ENCODE results near the gene FAM98C.

FAM98C gene

DNA sequence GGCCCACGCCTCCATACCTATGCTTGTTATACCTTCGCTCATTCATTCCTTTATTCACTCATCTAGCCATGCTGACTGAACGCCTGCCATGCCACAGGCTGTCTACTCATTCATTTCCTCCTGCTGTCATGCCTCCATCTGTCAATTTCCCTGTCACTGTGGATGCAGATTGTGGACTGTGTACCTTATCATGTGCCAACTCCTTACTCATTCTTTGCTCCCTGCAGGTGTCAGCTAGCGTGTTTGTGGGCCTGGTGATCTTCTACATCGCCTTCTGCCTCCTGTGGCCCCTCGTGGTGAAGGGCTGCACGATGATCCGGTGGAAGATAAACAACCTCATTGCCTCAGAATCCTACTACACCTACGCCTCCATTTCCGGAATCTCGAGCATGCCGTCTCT is 32.6 kb upstream of the FAM98C start:
- WGBS = 79% methylated on average over 12 of the region's 12 CpGs
- no peak overlapping the region for H3K23ac ChIP-seq (ENCODE audit: low read length in 2 of 2)
- no peak overlapping the region for H2BK15ac ChIP-seq (ENCODE audit: low read depth, poor library complexity, severe bottlenecking)
- H3K4me2 ChIP-seq (ENCODE audit: low read length, poor library complexity, severe bottlenecking) = no peak overlapping the region
- no peak overlapping the region for H3K14ac ChIP-seq (ENCODE audit: low read length in 2 of 2)
- H3K27ac ChIP-seq (ENCODE audit: low read length, poor library complexity, severe bottlenecking) = no peak overlapping the region
- H2BK5ac ChIP-seq (ENCODE audit: low read depth, low read length, poor library complexity, severe bottlenecking) = no peak overlapping the region
- no peaks in the 10 kb centered on the region for H3K79me1 ChIP-seq (replicated peaks; ENCODE audit: low read length, poor library complexity, severe bottlenecking)
- H3K27me3 ChIP-seq (ENCODE audit: control insufficient read depth in 1 of 2, insufficient read depth in 1 of 2, low read length in 2 of 2) = peaks cover 16 to 44% of the 10 kb centered on the region in 2 experiments
- H2BK120ac ChIP-seq (ENCODE audit: low read depth, low read length) = no peak overlapping the region
- DNase-seq = no peak
- no peak overlapping the region for H3K18ac ChIP-seq (ENCODE audit: low read depth in 1 of 2, low read length in 2 of 2)
- H3K4me1 ChIP-seq (ENCODE audit: control insufficient read depth, insufficient read depth, low read depth, low read length) = no peaks in the 10 kb centered on the region
- no peak overlapping the region for H3K4ac ChIP-seq (ENCODE audit: low read depth in 1 of 2, low read length in 2 of 2)
- H3K36me3 ChIP-seq (ENCODE audit: control insufficient read depth in 1 of 2, insufficient read depth in 2 of 2, low read depth in 1 of 2, low read length in 2 of 2) = no peaks in the 10 kb centered on the region
- H2BK12ac ChIP-seq (ENCODE audit: low read length in 2 of 2) = no peak overlapping the region
- no peak overlapping the region for H4K91ac ChIP-seq (ENCODE audit: low read length)
- H3K9me3 ChIP-seq (ENCODE audit: control insufficient read depth, low read length) = no peaks in the 10 kb centered on the region
- no peak overlapping the region for H2AFZ ChIP-seq (ENCODE audit: low read depth, low read length)
- no peak overlapping the region for H3K9ac ChIP-seq (ENCODE audit: low read length)
- H3K4me3 ChIP-seq (ENCODE audit: insufficient read depth in 1 of 2, low read depth in 1 of 2, low read length in 2 of 2) = no peak overlapping the region
- H2AK5ac ChIP-seq (ENCODE audit: low read length, severe bottlenecking) = no peak overlapping the region
- no peak overlapping the region for H4K8ac ChIP-seq (ENCODE audit: low read length)

GRCh38 chr19:38371081-38371480 is 31.8 kb upstream of the FAM98C start:
- H3K36me3 ChIP-seq (ENCODE audit: control insufficient read depth in 1 of 2, insufficient read depth in 2 of 2, low read depth in 1 of 2, low read length in 2 of 2) = peaks cover 0 to under 1% of the 10 kb centered on the region in 2 experiments
- 84% methylated on average over 5 of the region's 6 CpGs for WGBS
- H3K4me1 ChIP-seq (ENCODE audit: control insufficient read depth, insufficient read depth, low read depth, low read length) = peaks cover 2% of the 10 kb centered on the region
- H3K4me3 ChIP-seq (ENCODE audit: insufficient read depth in 1 of 2, low read depth in 1 of 2, low read length in 2 of 2) = no peak overlapping the region
- H3K14ac ChIP-seq (ENCODE audit: low read length in 2 of 2) = no peak overlapping the region
- no peak overlapping the region for H3K4me2 ChIP-seq (ENCODE audit: low read length, poor library complexity, severe bottlenecking)
- no peak for DNase-seq
- no peak overlapping the region for H4K8ac ChIP-seq (ENCODE audit: low read length)
- H4K91ac ChIP-seq (ENCODE audit: low read length) = no peak overlapping the region
- no peak overlapping the region for H3K27ac ChIP-seq (ENCODE audit: low read length, poor library complexity, severe bottlenecking)
- no peak overlapping the region for H2AK5ac ChIP-seq (ENCODE audit: low read length, severe bottlenecking)
- H3K18ac ChIP-seq (ENCODE audit: low read depth in 1 of 2, low read length in 2 of 2) = no peak overlapping the region
- no peak overlapping the region for H2BK12ac ChIP-seq (ENCODE audit: low read length in 2 of 2)
- H3K9ac ChIP-seq (ENCODE audit: low read length) = no peak overlapping the region
- no peaks in the 10 kb centered on the region for H3K79me1 ChIP-seq (replicated peaks; ENCODE audit: low read length, poor library complexity, severe bottlenecking)
- H2BK5ac ChIP-seq (ENCODE audit: low read depth, low read length, poor library complexity, severe bottlenecking) = no peak overlapping the region
- H2BK120ac ChIP-seq (ENCODE audit: low read depth, low read length) = no peak overlapping the region
- no peak overlapping the region for H2BK15ac ChIP-seq (ENCODE audit: low read depth, poor library complexity, severe bottlenecking)
- peaks cover 16 to 38% of the 10 kb centered on the region in 2 experiments for H3K27me3 ChIP-seq (ENCODE audit: control insufficient read depth in 1 of 2, insufficient read depth in 1 of 2, low read length in 2 of 2)
- H3K9me3 ChIP-seq (ENCODE audit: control insufficient read depth, low read length) = no peaks in the 10 kb centered on the region
- H3K4ac ChIP-seq (ENCODE audit: low read depth in 1 of 2, low read length in 2 of 2) = no peak overlapping the region
- no peak overlapping the region for H3K23ac ChIP-seq (ENCODE audit: low read length in 2 of 2)
- no peak overlapping the region for H2AFZ ChIP-seq (ENCODE audit: low read depth, low read length)

DNA sequence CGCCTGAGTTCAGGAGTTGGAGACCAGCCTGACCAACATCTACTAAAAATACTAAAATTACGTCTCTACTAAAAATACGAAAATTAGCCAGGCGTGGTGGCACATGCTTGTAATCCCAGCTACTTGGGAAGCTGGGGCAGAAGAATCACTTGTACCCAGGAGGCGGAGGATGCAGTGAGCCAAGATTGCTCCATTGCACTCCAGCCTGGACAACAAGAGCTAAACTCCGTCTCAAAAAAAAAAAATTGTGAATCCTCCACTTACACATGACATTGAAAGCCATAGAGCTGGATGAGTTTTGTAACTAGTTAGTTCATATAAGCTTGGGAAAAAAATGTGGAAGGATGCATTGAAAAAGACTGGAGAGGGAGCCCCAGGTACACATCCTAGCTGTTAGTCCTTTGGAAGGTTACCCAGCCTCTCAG is 29.0 kb upstream of the FAM98C start:
- H3K4me3 ChIP-seq (ENCODE audit: insufficient read depth in 1 of 2, low read depth in 1 of 2, low read length in 2 of 2) = peak overlapping the region; percentile 43 to 97
- peak overlapping the region; percentile 87 for H2AFZ ChIP-seq (ENCODE audit: low read depth, low read length)
- DNase-seq = no peak
- peaks cover 9% of the 10 kb centered on the region for H3K4me1 ChIP-seq (ENCODE audit: control insufficient read depth, insufficient read depth, low read depth, low read length)
- no peaks in the 10 kb centered on the region for H3K9me3 ChIP-seq (ENCODE audit: control insufficient read depth, low read length)
- H2BK120ac ChIP-seq (ENCODE audit: low read depth, low read length) = no peak overlapping the region
- WGBS = 93% methylated on average over 5 of the region's 6 CpGs
- H4K8ac ChIP-seq (ENCODE audit: low read length) = peak overlapping the region; percentile 92
- H2AK5ac ChIP-seq (ENCODE audit: low read length, severe bottlenecking) = no peak overlapping the region
- no peak overlapping the region for H2BK12ac ChIP-seq (ENCODE audit: low read length in 2 of 2)
- peak overlapping the region in 1 of 2 experiments; percentile 24 for H3K4ac ChIP-seq (ENCODE audit: low read depth in 1 of 2, low read length in 2 of 2)
- H3K23ac ChIP-seq (ENCODE audit: low read length in 2 of 2) = no peak overlapping the region
- peak overlapping the region; percentile 88 for H3K4me2 ChIP-seq (ENCODE audit: low read length, poor library complexity, severe bottlenecking)
- H3K14ac ChIP-seq (ENCODE audit: low read length in 2 of 2) = no peak overlapping the region
- H3K27me3 ChIP-seq (ENCODE audit: control insufficient read depth in 1 of 2, insufficient read depth in 1 of 2, low read length in 2 of 2) = peaks cover 8 to 20% of the 10 kb centered on the region in 2 experiments
- peaks cover 19 to 22% of the 10 kb centered on the region in 2 experiments for H3K36me3 ChIP-seq (ENCODE audit: control insufficient read depth in 1 of 2, insufficient read depth in 2 of 2, low read depth in 1 of 2, low read length in 2 of 2)
- peak overlapping the region; percentile 46 to 65 for H3K18ac ChIP-seq (ENCODE audit: low read depth in 1 of 2, low read length in 2 of 2)
- peaks cover under 1% of the 10 kb centered on the region for H3K79me1 ChIP-seq (replicated peaks; ENCODE audit: low read length, poor library complexity, severe bottlenecking)
- peak overlapping the region; percentile 74 for H3K27ac ChIP-seq (ENCODE audit: low read length, poor library complexity, severe bottlenecking)
- H3K9ac ChIP-seq (ENCODE audit: low read length) = peak overlapping the region; percentile 99
- no peak overlapping the region for H2BK15ac ChIP-seq (ENCODE audit: low read depth, poor library complexity, severe bottlenecking)
- H4K91ac ChIP-seq (ENCODE audit: low read length) = peak overlapping the region; percentile 61
- no peak overlapping the region for H2BK5ac ChIP-seq (ENCODE audit: low read depth, low read length, poor library complexity, severe bottlenecking)

GRCh38 chr19:38374332-38375097 is 28.4 kb upstream of the FAM98C start, which contains the start of gene PSMD8:
Gene PSMD8, plus strand, starts transcription at chr19:38374571. Its CDS starts 31 bp downstream, at chr19:38374602.
- Histone ChIP-seq H4K8ac (ENCODE audit: low read length) (peak within 1 kb of the TSS; percentile 92), H2AK5ac (ENCODE audit: low read length, severe bottlenecking) (no peak within 1 kb of the TSS), H3K27ac (ENCODE audit: low read length, poor library complexity, severe bottlenecking) (peak within 1 kb of the TSS; percentile 91), H3K36me3 (ENCODE audit: control insufficient read depth in 1 of 2, insufficient read depth in 2 of 2, low read depth in 1 of 2, low read length in 2 of 2) (peaks cover 25 to 28% of the 10 kb centered on the region in 2 experiments), H3K79me1 (replicated peaks; ENCODE audit: low read length, poor library complexity, severe bottlenecking) (peaks cover 6% of the 10 kb centered on the region), H2BK5ac (ENCODE audit: low read depth, low read length, poor library complexity, severe bottlenecking) (peak within 1 kb of the TSS; percentile 69), H2BK15ac (ENCODE audit: low read depth, poor library complexity, severe bottlenecking) (peak within 1 kb of the TSS; percentile 15), H2BK120ac (ENCODE audit: low read depth, low read length) (no peak within 1 kb of the TSS), H3K18ac (ENCODE audit: low read depth in 1 of 2, low read length in 2 of 2) (peak within 1 kb of the TSS; percentile 65 to 95), H3K23ac (ENCODE audit: low read length in 2 of 2) (no peak within 1 kb of the TSS), H3K9me3 (ENCODE audit: control insufficient read depth, low read length) (no peaks in the 10 kb centered on the region), H2AFZ (ENCODE audit: low read depth, low read length) (peak within 1 kb of the TSS; percentile 87), H3K4ac (ENCODE audit: low read depth in 1 of 2, low read length in 2 of 2) (peak within 1 kb of the TSS; percentile 93 to 96), H4K91ac (ENCODE audit: low read length) (peak within 1 kb of the TSS; percentile 73), H2BK12ac (ENCODE audit: low read length in 2 of 2) (no peak within 1 kb of the TSS), H3K4me3 (ENCODE audit: insufficient read depth in 1 of 2, low read depth in 1 of 2, low read length in 2 of 2) (peak within 1 kb of the TSS; percentile 87 to 97), H3K4me1 (ENCODE audit: control insufficient read depth, insufficient read depth, low read depth, low read length) (peaks cover 9% of the 10 kb centered on the region), H3K4me2 (ENCODE audit: low read length, poor library complexity, severe bottlenecking) (peak within 1 kb of the TSS; percentile 88), H3K27me3 (ENCODE audit: control insufficient read depth in 1 of 2, insufficient read depth in 1 of 2, low read length in 2 of 2) (peaks cover 8 to 20% of the 10 kb centered on the region in 2 experiments), H3K9ac (ENCODE audit: low read length) (peak within 1 kb of the TSS; percentile 99), H3K14ac (ENCODE audit: low read length in 2 of 2) (peak within 1 kb of the TSS in 1 of 2 experiments; percentile 45)
- WGBS = under 1% methylated on average over 65 of the region's 65 CpGs
- peak; percentile 98 for DNase-seq
